CD4-positive, alpha-beta T cell treated with Interleukin-17A for 4 hours (primary cell): ENCODE data around the gene AGK.
"Not testable (repeated sequence)": the region's sequence is repeated elsewhere in the genome, so short reads cannot be mapped to it uniquely, and the experiment has no call there.

Experiments used
- DNase-seq: peaks from one replicate; pipeline ENCODE4 v3.0.0-alpha.2; 2020; ENCODE audit warnings: mixed read lengths

The AGK gene

GRCh38 chr7:141688043-141688442 lies 136.8 kb downstream of the AGK start:
- DNase-seq, result no peak

GRCh38 chr7:141689072-141689825 lies 138.0 kb downstream of the AGK start:
- not testable (repeated sequence) for DNase-seq

GRCh38 chr7:141691540-141691939 lies 140.3 kb downstream of the AGK start:
- DNase-seq, result no peak

- DNase-seq, result no peak
Observed at GRCh38 chr7:141691961-141692360, 140.8 kb downstream of the AGK start.

GRCh38 chr7:141693082-141693481 lies 141.9 kb downstream of the AGK start:
- DNase-seq, result no peak

GRCh38 chr7:141695803-141696289 lies 144.6 kb downstream of the AGK start:
- DNase-seq, result no peak

GRCh38 chr7:141696348-141696747 lies 145.1 kb downstream of the AGK start:
- DNase-seq, result no peak

- DNase-seq, result no peak
Observed at GRCh38 chr7:141697211-141697871, 146.1 kb downstream of the AGK start.

GRCh38 chr7:141698247-141699015 lies 147.2 kb downstream of the AGK start:
- DNase-seq, result peak; percentile 10

GRCh38 chr7:141699860-141700259 lies 148.7 kb downstream of the AGK start:
- DNase-seq, result no peak

- DNase-seq, result no peak
Observed at GRCh38 chr7:141700296-141700847, 149.2 kb downstream of the AGK start.

- DNase-seq, result peak; percentile 26
Observed at GRCh38 chr7:141700848-141701371, 149.7 kb downstream of the AGK start.

GRCh38 chr7:141701489-141702046 lies 150.4 kb downstream of the AGK start:
- peak; percentile 72 for DNase-seq

- DNase-seq, result peak; percentile 73
Observed at GRCh38 chr7:141702047-141702567, 150.9 kb downstream of the AGK start, which contains the start of gene DENND11. DENND11 (minus strand) TSS chr7:141702166; CDS start chr7:141702153, 13 bp downstream.

GRCh38 chr7:141702892-141703291 lies 151.7 kb downstream of the AGK start:
- DNase-seq, result no peak

- no peak for DNase-seq
Observed at GRCh38 chr7:141704112-141704511, 152.9 kb downstream of the AGK start.

GRCh38 chr7:141704741-141705140 lies 153.5 kb downstream of the AGK start:
- DNase-seq, result no peak
